ENCODE results near the gene CABLES2.
"Not testable (repeated sequence)": the region's sequence is repeated elsewhere in the genome, so short reads cannot be mapped to it uniquely, and the experiment has no call there.

Gene CABLES2

DNA sequence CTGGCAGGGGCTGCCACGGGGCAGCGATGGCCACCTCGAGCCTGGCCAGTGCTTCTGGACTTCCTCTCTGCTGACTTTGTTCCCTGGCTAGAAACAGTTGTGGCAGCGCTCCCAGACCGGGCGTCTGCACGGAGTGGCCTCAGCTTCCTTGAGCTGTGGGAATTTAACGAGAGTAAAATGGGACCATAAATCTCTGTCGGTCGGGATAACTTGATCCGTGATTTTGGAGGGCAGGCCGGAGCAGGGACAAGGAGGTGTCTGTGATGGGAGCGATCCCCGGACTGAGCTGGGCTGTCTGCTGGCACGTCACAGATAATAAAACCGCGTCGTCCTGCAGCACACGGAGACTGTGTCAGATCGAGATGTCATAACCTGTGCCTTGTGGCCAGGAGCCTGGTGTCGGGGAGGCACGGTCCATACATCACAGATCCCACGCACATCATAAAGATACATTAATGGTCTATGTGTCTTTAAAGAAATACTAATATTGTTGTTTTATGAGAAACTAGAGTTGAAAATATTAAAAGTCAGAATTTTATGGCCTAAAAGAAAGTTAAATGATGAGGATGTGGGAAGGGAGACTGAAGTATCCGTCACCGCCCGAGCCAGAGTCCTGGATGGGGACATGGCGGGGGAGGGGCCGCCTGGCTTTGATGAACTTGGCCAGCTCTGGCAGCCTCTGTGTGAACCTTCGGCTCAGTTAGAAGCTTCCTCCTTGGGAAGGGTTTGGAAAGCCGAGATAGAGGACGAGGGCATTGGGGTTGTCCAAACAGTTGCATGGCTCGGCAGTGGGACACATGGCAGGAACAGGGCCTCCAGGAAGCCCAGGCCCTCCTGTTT, 26.8 kb upstream of the CABLES2 start:
- DNase-seq: no peak

DNA sequence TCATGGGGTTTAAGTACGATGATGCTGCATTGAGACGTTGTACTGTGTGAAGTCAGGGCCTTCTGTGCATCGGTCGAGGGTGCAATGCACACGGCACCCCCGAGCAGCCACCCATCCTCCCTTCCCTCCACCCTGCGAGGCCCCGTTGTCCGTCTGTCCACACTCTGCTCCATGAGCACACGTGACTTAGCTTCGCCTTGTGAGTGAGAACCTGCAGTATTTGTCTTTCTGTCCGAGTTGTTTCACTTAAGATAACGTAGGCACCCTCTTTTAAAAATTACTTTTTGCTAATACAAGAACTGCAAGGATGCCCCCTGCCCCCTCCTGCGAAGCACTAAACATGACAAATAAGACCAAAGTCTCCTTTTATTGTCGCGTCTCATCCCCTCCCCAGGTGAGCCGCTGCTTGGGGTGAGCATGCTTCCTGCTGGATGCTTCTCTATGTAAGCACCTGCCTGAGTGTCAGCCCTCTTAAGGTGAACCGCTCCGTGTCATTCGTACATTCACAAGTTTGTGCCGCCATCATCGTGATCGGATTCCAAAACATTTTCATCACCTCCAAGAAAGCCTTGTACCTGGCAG, 23.9 kb upstream of the CABLES2 start:
- no peak for DNase-seq

DNA sequence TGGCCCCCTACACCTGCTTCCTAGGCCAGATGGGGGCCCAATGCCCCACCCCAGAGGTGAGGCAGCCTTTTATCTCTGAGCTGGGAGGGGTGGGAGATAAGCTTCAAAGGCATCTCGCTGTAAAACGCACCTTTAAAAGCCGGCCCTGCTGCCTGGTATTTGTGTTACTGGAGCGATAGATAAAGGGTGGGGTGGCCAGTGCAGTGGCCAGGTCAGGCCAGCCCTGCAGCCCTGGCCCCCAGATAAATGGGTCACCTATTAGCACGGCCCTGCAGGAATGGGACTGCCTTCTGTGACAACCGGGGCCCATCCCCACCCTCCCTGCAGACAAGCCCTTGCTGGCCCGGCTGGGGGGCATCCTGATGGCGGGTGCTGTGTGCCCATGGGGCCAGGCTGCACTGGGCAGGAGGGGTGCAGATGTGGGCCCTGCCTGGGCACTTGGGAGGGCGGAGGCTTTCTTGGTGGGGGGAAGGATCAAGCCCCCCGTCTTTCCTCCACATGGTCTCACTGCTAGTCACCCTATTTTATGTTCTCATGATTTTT, 23.3 kb upstream of the CABLES2 start:
- DNase-seq: no peak

DNA sequence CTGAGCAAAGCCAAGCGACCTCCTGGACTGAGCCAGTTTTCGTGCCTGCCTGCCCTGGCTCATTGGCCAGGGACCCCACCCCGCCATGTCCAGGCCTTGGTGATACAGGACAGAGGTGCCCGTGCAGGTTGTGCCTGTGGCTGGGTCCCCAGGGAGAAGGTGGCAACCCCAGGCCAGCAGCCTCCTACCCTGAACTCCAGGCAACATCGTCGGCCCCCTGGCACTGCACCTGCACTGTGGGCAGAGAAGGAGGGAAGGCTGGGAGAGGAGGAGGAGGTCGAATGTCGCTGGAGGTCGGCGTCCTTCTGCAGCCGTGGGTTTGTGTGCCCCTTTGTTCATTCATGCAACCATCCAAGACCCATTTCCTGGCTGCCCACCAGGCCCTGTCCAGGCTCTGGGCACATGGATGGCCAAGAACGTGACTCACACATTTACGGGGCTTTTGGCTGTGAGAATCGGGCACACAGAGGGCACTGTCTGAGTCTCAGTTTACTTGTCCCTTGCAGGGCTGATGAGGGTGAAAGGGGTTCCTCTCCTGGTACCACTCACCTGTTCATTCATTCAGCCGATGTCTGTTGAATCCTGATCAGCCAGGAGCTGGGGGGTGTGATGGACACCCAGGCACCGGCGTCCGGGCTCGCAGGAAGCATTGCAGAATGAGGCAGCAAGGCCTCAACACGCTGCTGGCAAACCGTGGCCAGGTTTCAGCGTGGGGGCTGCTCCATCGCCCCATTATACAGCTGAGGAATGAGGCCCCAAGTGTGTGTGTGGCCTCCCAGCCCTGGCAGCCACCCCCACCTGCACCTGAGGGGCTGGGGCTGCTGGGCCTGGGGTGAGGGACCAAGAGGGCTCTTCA, 22.6 kb upstream of the CABLES2 start:
- DNase-seq: no peak

DNA sequence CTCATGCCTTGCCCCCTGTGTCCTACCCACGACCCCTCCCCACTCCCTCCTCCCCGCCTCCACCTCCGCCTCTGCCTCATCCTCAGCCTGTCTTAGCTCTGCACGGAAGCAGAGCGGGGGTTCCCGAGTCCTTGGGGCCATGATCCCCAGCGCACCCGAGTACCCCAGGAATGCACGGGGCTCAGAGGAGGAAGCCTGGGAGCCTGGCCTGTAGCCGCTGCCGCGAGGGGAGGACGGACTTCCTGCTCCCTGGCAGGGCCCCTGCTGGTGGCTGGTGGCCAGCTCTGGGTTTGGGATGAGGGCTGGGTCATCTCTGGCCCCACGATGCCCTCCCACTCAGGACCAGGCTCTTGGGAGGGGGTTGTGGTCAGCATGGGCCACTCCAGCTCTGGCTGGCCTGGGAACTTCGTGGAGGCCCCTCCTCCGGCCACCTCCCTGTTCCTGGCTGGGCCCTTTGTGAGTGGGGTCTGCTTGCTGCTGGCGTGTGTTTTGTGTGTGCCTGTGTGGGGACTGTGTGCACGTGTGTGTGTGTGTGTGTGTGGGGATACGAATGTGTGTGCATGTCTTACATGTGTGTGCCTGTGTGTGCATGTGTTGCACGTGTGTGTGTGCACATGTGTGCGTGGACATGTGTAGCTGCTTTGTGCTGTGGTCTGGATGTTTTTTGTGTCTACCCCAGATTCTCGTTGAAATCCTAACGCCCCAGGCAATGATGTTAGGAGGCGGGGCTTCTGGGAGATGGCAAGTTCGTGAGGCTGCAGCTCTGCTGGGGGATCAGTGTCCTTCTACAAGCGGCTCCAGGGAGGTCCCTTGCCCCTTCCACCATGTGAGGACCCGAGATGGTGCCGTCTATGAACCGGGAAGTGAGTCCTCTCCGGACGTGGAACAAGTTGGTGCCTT, 21.6 kb upstream of the CABLES2 start:
- no peak for DNase-seq

DNA sequence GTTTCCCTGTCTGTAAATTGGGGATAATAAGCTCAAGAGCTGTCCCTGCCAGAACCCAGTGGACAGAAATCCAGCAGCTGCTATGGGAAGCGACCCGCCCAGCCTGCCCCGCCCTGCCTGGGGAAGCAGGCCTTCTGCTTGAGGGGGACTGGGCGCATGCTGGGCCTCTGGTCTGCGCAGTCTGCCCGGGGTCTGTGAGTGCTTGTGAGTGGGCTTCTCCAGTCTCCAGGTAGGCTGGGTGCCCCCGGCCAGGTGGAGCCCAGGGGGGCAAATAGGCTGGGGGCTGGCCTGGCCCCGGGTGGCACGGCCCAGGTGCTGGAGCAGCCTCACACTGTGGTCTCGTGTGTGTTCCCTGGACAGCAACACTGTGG, 20.9 kb upstream of the CABLES2 start:
- DNase-seq: no peak

DNA sequence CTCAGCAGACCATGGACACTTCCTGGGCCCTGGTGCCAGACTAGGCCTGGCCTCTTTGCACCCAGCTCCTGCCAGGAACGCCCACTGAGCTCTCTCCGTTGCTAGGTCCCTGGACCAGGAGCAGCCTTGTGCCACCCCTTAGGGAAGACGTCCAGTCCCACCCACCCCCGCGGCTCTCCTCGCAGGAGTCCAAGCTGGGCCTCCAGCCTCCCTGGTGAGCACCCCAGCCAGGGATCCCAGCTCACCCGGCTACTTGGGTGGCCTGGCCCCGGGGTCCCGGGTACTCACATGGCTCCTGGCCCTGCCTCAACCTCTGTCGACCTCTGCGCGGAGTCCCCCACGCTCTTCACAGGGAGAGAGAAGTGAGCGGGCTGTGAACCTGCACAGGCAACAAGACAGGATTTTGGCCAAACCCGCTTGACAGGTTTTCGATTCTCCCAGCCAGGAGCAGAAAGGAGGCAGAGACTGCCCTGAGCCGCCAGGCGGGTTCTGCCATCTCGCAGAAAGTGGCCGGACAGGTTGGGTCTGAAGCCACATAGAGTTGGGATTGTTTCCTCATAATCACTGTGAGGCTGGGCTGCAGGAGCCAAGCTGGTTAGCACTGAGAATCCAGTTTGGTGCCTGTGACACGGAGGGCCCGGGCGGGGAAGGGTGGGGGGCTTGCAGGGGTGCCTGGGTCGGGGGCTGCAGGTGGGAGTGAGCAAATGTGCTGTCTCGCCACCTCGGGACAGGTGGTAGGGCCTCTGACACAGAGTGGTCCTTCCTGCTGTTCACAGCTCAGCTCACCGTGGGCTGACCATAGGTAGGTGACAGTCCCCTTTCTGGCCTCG, 20.3 kb upstream of the CABLES2 start, which contains the start of gene RBBP8NL:
Gene RBBP8NL, minus strand, starts transcription at position 368 of the 830 bp plus-strand sequence. CDS start 7,892 bp downstream, outside the sequence.
- no peak for DNase-seq

DNA sequence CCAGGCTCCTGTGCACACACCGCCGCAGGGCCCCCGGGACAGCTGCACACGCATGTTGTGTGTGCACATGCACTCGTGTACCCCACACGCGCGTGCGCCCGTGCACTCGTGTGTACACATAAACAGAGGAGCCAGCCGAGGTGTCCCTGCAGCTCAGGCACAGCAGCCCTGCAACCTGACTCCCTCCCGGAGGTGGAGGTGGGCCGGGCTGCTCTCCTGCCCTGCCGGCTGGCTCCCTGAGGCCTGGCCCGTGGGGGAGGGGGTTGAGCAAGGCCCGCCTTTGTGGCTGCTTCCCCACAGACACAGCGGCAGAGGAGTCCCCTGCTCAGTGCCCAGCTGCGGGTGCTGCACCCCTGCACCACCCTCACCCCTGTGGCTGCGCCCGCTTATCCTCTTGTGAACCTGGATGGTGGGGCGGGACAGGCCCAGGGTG, 19.6 kb upstream of the CABLES2 start:
- DNase-seq: no peak

DNA sequence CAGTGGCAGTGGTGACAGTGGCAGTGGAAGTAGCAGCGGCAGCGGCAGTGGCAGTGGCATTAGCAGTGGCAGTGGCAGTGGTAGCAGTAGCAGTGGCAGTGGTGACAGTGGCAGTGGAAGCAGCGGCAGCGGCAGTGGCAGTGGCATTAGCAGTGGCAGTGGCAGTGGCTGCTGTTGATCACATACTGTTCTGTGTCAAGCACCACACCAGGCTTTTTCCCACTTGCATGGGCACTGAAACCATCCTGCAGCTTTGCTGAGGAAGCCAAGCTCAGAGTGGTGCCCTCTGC, 18.9 kb upstream of the CABLES2 start:
- not testable (repeated sequence) for DNase-seq

DNA sequence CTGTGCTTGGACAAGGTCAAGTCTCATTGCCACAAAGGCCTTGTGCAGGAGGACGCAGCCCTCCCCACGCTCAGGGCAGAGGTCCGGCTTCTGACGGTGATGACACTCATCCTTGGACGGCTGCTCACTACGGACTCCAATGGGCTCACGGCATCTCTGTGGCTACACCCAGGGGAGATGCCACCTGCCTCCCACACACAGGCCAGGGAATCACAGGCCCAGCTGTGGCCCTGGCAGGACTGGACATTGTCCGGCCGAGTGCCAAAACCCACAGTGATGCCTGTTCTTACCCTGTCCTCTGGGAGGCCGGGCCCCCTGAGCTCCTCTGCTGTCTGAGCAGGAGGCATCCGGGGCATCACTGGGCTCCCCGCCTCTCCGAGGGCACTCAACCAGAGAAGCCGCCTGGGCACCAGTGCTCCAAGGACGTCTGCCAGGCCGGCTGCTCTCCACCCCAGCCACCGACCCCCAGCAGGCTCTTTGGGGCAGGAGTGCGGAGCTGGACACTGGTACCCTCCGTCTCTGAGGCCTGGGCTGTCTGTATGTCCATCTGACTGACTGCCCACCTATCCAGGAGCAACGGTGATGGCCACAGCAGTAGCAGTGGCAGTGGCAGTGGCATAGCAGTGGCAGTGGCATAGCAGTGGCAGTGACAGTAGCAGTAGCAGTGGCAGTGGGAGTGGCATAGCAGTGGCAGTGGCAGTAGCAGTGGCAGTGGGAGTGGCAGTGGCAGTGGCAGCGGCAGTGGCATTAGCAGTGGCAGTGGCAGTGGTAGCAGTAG, 18.4 kb upstream of the CABLES2 start:
- DNase-seq: no peak

DNA sequence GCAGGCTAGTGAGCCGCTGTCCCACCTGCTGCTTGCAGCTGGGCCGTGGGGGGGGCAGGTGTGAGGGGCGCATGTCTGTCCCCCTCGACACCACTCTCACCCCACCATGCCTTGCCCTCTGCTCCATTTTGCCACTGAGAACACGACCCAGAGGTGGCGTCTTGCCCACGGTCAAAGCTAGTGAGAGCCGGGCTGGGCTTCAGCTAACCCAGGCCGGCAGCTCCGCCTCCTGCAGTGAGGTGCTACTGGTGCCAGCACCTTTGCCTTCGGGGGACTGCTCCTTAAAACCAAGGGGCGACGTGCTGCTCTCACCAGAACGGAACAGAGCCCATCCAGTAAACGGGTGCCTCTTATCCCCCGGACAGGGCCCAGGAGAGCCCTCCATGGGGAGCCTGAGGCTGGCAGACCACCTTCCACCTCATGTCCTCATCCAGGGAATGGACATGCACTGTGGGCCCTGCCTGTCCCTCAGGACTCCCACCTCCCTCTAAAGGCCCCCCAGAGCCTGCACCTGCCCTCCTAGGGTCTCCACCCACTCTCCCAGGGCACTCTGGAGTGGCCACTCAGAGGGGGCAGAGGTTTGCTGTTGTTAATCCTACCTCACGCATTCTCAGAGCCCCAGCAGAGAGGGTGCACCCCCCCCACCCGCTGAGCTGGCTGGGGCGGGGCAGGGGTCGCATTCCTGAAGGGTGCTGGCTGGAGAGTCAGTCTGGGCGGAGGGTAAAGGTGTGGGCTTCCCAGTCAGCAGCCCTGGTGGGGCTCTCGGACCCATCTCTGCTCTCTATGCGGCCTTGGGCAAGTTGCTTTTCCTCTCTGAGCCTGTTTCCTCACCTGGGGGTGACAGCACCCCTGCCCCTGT, 17.4 kb upstream of the CABLES2 start:
- no peak for DNase-seq

DNA sequence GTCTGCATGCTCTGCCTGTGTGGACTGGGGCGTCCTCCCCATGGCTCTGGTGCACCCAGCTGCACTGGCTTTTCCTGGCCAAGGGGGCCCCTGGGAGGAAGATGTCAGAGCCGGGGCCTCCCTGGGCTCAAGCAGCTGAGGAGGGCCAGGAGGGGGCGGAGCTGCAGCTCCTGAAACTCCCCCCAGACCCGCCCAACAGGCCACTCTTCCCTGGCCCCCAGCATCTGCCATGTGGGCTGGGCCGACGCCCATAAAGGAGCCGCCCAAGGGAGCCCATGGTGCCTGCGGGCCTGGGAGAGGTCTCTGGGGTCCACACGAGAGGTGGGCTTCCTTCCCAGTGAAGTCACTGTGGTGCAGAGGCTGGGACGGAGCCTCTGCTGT, 16.2 kb upstream of the CABLES2 start:
- DNase-seq: no peak

DNA sequence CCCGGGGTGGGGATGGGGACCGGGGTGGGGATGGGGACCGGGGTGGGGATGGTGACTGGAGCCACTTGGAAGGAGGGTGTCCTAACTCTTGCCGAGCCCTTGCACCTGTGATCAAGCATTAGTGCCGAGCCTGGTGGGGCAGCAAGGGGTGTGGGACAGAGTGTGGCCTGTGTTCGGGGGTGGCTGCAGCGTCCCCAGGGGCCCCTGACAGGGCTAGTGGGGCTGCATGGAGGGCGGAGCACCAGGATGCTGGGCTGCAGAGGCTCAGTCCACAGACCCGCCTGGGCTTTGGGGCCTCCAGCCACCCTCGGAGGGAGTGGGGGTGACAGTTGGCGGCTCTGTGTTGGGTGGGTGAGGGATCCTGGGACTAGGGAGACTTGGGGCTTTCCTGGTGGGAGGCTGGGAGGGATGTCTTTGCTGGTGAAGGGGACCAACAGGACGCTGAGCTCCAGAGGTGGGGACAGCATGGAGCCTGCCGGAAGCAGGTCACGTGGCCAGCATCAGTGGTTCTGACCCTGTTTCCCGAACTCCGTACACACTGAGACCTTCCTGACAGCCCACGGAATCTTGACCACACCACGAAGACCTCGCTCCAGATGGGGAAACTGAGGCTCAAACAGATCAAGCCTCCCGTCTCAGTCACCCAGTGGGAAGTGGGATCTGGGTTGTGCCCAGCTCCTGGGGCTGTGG, 15.7 kb upstream of the CABLES2 start:
- DNase-seq: no peak

DNA sequence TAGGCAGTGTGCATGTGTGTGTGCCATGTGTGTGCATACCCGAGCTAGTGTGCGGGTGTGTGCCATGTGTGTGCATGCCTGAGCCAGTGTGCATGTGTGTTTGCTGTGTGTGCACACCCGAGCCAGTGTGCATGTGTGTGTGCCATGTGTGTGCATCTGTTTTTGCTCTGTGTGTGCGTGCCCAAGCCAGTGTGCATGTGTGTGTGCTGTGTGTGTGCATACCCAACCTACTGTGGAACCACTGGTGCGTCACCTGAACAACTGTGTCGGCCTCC, 14.6 kb upstream of the CABLES2 start:
- no peak for DNase-seq

DNA sequence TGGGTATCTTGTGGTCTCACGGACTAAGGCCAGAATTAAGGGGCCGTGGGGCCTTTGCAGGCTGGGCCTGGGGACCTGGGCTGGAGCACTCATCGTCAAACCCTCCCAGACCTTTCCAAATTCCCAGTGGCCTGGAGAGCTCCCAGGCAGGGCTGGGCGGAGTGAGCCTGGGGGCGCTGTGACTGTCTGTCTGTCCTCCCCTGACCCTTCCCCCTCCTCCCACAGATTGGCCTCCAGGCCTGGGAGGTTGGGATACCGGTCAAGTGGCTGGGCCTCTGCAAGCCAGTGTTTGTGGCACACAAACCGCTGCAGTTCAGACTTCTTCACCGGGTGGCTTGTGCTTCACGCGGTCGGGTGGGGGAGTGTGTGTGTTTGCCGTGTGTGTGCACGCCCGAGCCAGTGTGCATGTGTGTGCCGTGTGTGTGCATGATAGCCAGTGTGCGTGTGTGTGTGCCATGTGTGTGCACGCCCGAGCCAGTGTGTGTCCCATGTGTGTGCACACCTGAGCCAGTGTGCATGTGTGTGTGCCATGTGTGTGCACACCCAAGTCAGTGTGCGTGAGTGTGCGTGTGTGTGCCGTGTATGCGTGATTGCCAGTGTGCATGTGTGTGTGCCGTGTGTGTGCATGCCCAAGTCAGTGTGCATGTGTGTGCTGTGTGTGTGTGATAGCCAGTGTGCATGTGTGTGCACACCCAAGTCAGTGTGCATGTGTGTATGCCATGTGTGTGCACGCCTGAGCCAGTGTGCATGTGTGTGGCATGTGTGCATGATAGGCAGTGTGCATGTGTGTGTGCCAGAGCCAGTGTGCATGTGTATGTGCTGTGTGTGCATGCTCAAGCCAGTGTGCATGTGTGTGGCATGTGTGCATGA, 14.0 kb upstream of the CABLES2 start:
- no peak for DNase-seq

DNA sequence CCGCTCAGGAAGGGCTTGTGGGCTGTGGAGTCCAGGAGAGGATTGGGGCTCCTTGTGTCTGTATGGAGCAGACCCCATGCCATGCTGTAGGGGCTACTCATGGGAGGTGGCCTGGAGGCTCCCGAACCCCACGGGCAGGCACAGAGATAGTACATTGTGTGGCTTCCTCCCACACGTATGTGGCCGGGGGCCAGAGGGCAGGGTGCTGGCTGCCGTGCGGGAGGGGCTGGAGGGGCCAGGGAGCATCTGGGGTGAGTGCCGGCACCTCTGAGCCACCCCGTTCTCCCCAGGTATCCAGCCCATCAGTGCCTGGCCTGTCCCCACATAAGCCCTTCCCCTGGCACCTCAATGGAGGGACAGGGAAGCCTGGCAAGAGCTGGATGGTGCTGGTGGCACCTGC, 12.7 kb upstream of the CABLES2 start:
- DNase-seq: no peak

DNA sequence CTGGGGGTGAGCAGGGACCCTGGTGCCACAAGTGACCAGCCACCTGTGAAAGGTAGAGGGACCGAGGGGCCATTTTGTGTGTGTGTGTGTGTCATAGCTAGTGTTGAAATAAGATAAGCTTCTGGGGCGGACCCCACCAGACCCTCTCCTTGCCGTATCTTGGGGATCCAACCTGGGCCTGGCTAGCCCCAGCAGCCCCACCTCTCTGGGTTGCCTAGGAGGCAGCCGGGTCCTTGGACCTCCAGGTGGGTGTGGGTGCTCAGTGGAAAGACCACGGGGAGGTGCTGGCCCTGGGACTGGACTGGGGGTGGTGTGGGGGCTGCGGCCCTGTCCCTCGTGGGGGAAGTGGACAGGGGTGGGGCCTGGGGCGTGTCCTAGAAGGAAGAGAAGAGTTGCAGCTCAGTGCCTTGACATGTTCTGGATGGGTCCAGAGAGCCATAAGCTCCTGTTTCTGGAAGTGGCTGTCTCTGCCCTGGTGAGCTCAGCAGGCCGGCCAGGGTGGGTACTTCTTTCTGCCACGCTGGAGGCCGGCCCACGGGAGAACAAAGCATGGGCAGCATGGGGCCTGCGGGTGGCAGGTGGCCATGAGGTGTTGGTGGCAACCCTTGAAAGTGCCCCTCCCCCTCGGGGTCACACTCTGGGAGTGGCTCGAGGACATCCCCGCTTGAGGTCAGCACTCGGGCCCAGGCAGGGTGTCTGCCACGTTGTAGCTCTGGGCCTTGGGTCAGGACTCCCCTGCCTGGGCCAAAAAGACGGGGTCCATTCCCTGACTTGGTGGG, 11.8 kb upstream of the CABLES2 start:
- no peak for DNase-seq
